Body of pancreas (tissue), 4 donors: ENCODE results near the gene UBTF. TPM values are rescaled to one million over a fixed set of nuclear protein-coding genes. Genes with fewer than 3 reads are reported as not detected.
A peak's percentile ranks its signal among the peaks of the same experiment; 100 is the strongest.

Source experiments
- ATAC-seq: fragments of 150-250 bp; one replicate; pipeline ENCODE4 v1.9.1; 2016
- DNase-seq, 4 donors: peaks; one replicate each; pipeline ENCODE4 v3.0.0-alpha.2; 2019
- H3K27ac ChIP-seq, 4 donors: fragments of 200-600 bp; sonication (generic); 1 replicate in 3 of 4; 2 replicates in 1 of 4; pipeline versions ENCODE4 v1.5.1 to v1.6.1; 2016 to 2019; ENCODE audit warnings: mild to moderate bottlenecking in 1 of 4, mixed read lengths in 1 of 4, moderate library complexity in 1 of 4
- H3K27me3 ChIP-seq, 2 donors: fragments of 200-600 bp; sonication (generic); one replicate each; pipeline ENCODE4 v1.6.0; 2016; ENCODE audit warnings: mild to moderate bottlenecking in 1 of 2
- H3K36me3 ChIP-seq, 2 donors: fragments of 200-600 bp; sonication (generic); replicated peaks in 1 of 2; 2 replicates each; pipeline ENCODE4 v1.5.1; 2016; ENCODE audit warnings: low read depth in 2 of 2; ENCODE audit not compliant: insufficient read depth in 1 of 2
- H3K4me1 ChIP-seq: fragments of 200-600 bp; sonication (generic); one replicate; pipeline ENCODE4 v1.6.0; 2016
- H3K4me3 ChIP-seq, 2 donors: fragments of 200-600 bp; sonication (generic); 1 replicate in 1 of 2; 2 replicates in 1 of 2; pipeline ENCODE4 v1.5.1; 2016 to 2019
- H3K9me3 ChIP-seq, 3 donors: fragments of 200-600 bp; sonication (generic); 1 replicate in 2 of 3; 2 replicates in 1 of 3; pipeline ENCODE4 v1.5.1; 2016
- CTCF ChIP-seq, 7 experiments: fragments of 450-650 bp in 4 of 7; fragments of 200-600 bp in 3 of 7; sonication (generic) in 3 of 7; IDR thresholded peaks; one replicate each; pipeline ENCODE4 v1.5.1; 2016 to 2019; ENCODE audit warnings: antibody characterized with exemption in 7 of 7
- POLR2A ChIP-seq, 3 donors: fragments of 450-650 bp; IDR thresholded peaks; one replicate each; pipeline ENCODE4 v1.6.1; 2016; ENCODE audit warnings: antibody characterized with exemption in 3 of 3, mild to moderate bottlenecking in 2 of 3
- WGBS, 2 donors: methylation state at CpG; one replicate each; pipeline ENCODE4 v1.1.5; 2017; 5-methylcytosine and 5-hydroxymethylcytosine counted together
- intact Hi-C: fragments of 100-400 bp; cut with DNase I; formaldehyde crosslinking; loops from one replicate; pipeline ENCODE4 v1.15.1; 2023
- total RNA-seq, 2 donors: library from RNA; depleted of rRNA; stranded (reverse); fragments of >200 nt; gene quantifications; one replicate each; pipeline ENCODE4 v1.1.0, GENCODE V29; 2016

The UBTF gene
- total RNA-seq, 2 donors from 2014 or later, result 43.8 to 73.8 TPM

GRCh38 chr17:44174427-44174826 is 45.0 kb downstream of the UBTF start:
- 94 to 100% methylated on average over 2 of the region's 2 CpGs for WGBS, 2 donors
- no peak overlapping the region for H3K27ac ChIP-seq
- H3K27me3 ChIP-seq, result no peaks in the 10 kb centered on the region
- H3K4me1 ChIP-seq, result peaks cover 23% of the 10 kb centered on the region
- DNase-seq (no peak), ATAC-seq (no peak)
- intact Hi-C loops, result no loop called here
- H3K4me3 ChIP-seq, result no peak overlapping the region
- no peaks in the 10 kb centered on the region for H3K9me3 ChIP-seq
- H3K36me3 ChIP-seq, result no peaks in the 10 kb centered on the region
- no peak for TF ChIP-seq POLR2A (IDR thresholded peaks at IDR 0.05)
- no peak for TF ChIP-seq CTCF (IDR thresholded peaks at IDR 0.05)

- Histone ChIP-seq H3K9me3 (no peaks in the 10 kb centered on the region), H3K27me3 (no peaks in the 10 kb centered on the region), H3K4me3 (no peak overlapping the region), H3K27ac (no peak overlapping the region), H3K4me1 (peaks cover 31% of the 10 kb centered on the region), H3K36me3 (no peaks in the 10 kb centered on the region)
- DNase-seq, result no peak
- intact Hi-C loops, result no loop called here
- TF ChIP-seq CTCF (IDR thresholded peaks at IDR 0.05) (no peak), POLR2A (IDR thresholded peaks at IDR 0.05) (no peak)
- no peak for ATAC-seq
- 68 to 77% methylated on average over 4 to 17 of the region's 17 CpGs for WGBS, 2 donors
Measured at GRCh38 chr17:44171931-44172455, 47.5 kb downstream of the UBTF start.

GRCh38 chr17:44170499-44171201 is 48.8 kb downstream of the UBTF start, which contains the start of gene ASB16:
ASB16 (plus strand) TSS chr17:44170704; CDS start chr17:44170790, 86 bp downstream.
- peak; percentile 52 to 65 (median 59) for TF ChIP-seq POLR2A (IDR thresholded peaks at IDR 0.05)
- peak in 1 of 7 experiments; percentile 13 for TF ChIP-seq CTCF (IDR thresholded peaks at IDR 0.05)
- Histone ChIP-seq H3K27me3 (no peaks in the 10 kb centered on the region), H3K9me3 (no peaks in the 10 kb centered on the region), H3K27ac (peak within 1 kb of the TSS; percentile 70 to 92 (median 78)), H3K4me1 (peaks cover 31% of the 10 kb centered on the region), H3K36me3 (no peaks in the 10 kb centered on the region), H3K4me3 (no peak within 1 kb of the TSS)
- DNase-seq, result peak; percentile 57 to 81 (median 76)
- peak; percentile 73 for ATAC-seq
- intact Hi-C loops, result no loop called here
- WGBS, 2 donors, result 13 to 18% methylated on average over 11 to 21 of the region's 21 CpGs

- Histone ChIP-seq H3K4me1 (peaks cover 31% of the 10 kb centered on the region), H3K27me3 (no peaks in the 10 kb centered on the region), H3K4me3 (no peak overlapping the region), H3K27ac (peak overlapping the region; percentile 70 to 92 (median 78)), H3K36me3 (no peaks in the 10 kb centered on the region), H3K9me3 (no peaks in the 10 kb centered on the region)
- TF ChIP-seq POLR2A (IDR thresholded peaks at IDR 0.05) (no peak), CTCF (IDR thresholded peaks at IDR 0.05) (no peak)
- WGBS, 2 donors, result 37 to 41% methylated on average over 4 to 5 of the region's 5 CpGs
- intact Hi-C loops, result no loop called here
- no peak for DNase-seq
- peak; percentile 3 for ATAC-seq
Measured at GRCh38 chr17:44170135-44170498, 49.4 kb downstream of the UBTF start.
